Astrocyte (in vitro differentiated cells and primary cell): Measurements from ENCODE around the gene PDCD2.

Experiments
- EZH2 ChIP-seq: IDR thresholded peaks from 2 replicates; pipeline ENCODE4 v1.6.1; 2012; ENCODE audit warnings: mild to moderate bottlenecking, low read length, inconsistent platforms; ENCODE audit not compliant: insufficient read depth
- TF ChIP-seq, protein P1 (sequence below): IDR thresholded peaks from 2 replicates; pipeline ENCODE4 v1.5.1; 2011; ENCODE audit warnings: low read depth, mild to moderate bottlenecking, inconsistent platforms, low read length, moderate library complexity; ENCODE audit not compliant: insufficient read depth

DNA sequence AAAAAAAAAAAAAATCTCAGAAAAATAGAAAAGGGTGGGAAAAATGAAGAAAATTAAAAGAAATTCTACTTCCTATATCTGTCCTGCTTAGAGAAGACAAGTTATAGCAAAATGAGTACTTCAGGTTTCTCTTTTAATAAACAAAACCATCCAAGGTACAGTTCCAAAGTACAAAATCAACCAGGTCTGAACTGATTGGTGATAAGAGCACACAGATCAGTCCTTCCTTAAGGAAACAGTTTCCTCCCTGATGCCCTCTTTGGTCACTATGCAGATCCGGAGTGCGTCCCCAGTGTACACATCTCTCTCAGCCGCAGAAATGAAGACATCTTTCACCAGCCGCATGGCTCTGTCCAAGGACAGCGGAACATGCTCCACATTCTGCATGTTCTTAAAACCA is 49.4 kb downstream of the PDCD2 start:
- TF ChIP-seq, protein P1, sequence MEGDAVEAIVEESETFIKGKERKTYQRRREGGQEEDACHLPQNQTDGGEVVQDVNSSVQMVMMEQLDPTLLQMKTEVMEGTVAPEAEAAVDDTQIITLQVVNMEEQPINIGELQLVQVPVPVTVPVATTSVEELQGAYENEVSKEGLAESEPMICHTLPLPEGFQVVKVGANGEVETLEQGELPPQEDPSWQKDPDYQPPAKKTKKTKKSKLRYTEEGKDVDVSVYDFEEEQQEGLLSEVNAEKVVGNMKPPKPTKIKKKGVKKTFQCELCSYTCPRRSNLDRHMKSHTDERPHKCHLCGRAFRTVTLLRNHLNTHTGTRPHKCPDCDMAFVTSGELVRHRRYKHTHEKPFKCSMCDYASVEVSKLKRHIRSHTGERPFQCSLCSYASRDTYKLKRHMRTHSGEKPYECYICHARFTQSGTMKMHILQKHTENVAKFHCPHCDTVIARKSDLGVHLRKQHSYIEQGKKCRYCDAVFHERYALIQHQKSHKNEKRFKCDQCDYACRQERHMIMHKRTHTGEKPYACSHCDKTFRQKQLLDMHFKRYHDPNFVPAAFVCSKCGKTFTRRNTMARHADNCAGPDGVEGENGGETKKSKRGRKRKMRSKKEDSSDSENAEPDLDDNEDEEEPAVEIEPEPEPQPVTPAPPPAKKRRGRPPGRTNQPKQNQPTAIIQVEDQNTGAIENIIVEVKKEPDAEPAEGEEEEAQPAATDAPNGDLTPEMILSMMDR, result no peak
- no peak for TF ChIP-seq EZH2
